Upper lobe of left lung (tissue), 4 donors: ENCODE data around the gene RPLP1.

Experiments
- CTCF ChIP-seq, 6 experiments: fragments of 450-650 bp in 4 of 6; fragments of 200-600 bp in 2 of 6; sonication (generic) in 2 of 6; IDR thresholded peaks; one replicate each; pipeline ENCODE4 v1.5.1; 2016 to 2019; ENCODE audit warnings: antibody characterized with exemption in 6 of 6
- POLR2A ChIP-seq, 4 donors: fragments of 450-650 bp; IDR thresholded peaks; one replicate each; pipeline ENCODE4 v1.5.1; 2016 to 2017; ENCODE audit warnings: antibody characterized with exemption in 4 of 4, mild to moderate bottlenecking in 2 of 4

- TF ChIP-seq CTCF (IDR thresholded peaks at IDR 0.05) (no peak), POLR2A (IDR thresholded peaks at IDR 0.05) (no peak)
Measured at GRCh38 chr15:69498987-69499386, 46.4 kb downstream of the RPLP1 start.
